NB4 (cell line): ENCODE results near the gene CA12.

ENCODE experiments used
- DNase-seq: peaks from one replicate; pipeline ENCODE4 v3.0.0; 2010; ENCODE audit warnings: low read depth
- H3K4me3 ChIP-seq: one replicate; pipeline ENCODE4 v1.5.1; 2011; ENCODE audit warnings: mild to moderate bottlenecking, low read depth, low read length, moderate library complexity
- CTCF ChIP-seq: IDR thresholded peaks from one replicate; pipeline ENCODE4 v1.5.1; 2012; ENCODE audit warnings: low read depth, low read length
- MAX ChIP-seq: IDR thresholded peaks from 2 replicates; pipeline ENCODE4 v1.6.1; 2011; ENCODE audit warnings: low read depth, low read length
- MYC ChIP-seq: IDR thresholded peaks from 2 replicates; pipeline ENCODE4 v1.6.1; 2011; ENCODE audit warnings: low read depth, low read length
- POLR2A ChIP-seq: IDR thresholded peaks from 2 replicates; pipeline ENCODE4 v1.6.1; 2011; ENCODE audit warnings: mild to moderate bottlenecking; ENCODE audit not compliant: insufficient read length; ENCODE audit errors: extremely low read depth

CA12 gene

GRCh38 chr15:63380808-63381282 lies 801 bp downstream of the CA12 start:
- H3K4me3 ChIP-seq, result no peak overlapping the region
- TF ChIP-seq CTCF, result no peak
- no peak for TF ChIP-seq POLR2A
- TF ChIP-seq MYC, result no peak
- no peak for TF ChIP-seq MAX
- DNase-seq, result no peak

GRCh38 chr15:63380151-63380807 lies 1.4 kb downstream of the CA12 start:
- no peak for DNase-seq
- TF ChIP-seq MYC, result no peak
- TF ChIP-seq MAX, result no peak
- TF ChIP-seq CTCF, result no peak
- no peak for TF ChIP-seq POLR2A
- no peak overlapping the region for H3K4me3 ChIP-seq

GRCh38 chr15:63379492-63380150 lies 2.0 kb downstream of the CA12 start:
- no peak overlapping the region for H3K4me3 ChIP-seq
- no peak for TF ChIP-seq POLR2A
- no peak for TF ChIP-seq CTCF
- no peak for TF ChIP-seq MAX
- TF ChIP-seq MYC, result no peak
- no peak for DNase-seq

- TF ChIP-seq MYC (no peak), CTCF (no peak), MAX (no peak), POLR2A (no peak)
- DNase-seq, result no peak
- no peak overlapping the region for H3K4me3 ChIP-seq
Observed at GRCh38 chr15:63378946-63379345, 2.7 kb downstream of the CA12 start.

GRCh38 chr15:63374686-63375520 lies 6.7 kb downstream of the CA12 start:
- peak; percentile 83 for DNase-seq
- H3K4me3 ChIP-seq, result no peak overlapping the region

More at GRCh38 chr15:63374686-63375520, 6.7 kb downstream of the CA12 start:
- TF ChIP-seq CTCF (no peak), MYC (0 out of 2 replicates have a peak, but pooled peaks have one; percentile 27), MAX (no peak)
